MV-4-11 (cell line): Measurements from ENCODE around the gene BRINP1.
"Not testable (repeated sequence)": the region's sequence is repeated elsewhere in the genome, so short reads cannot be mapped to it uniquely, and the experiment has no call there.

ENCODE experiments used
- DNase-seq: peaks from one replicate; lab custom pipeline; 2025; lab: John Stamatoyannopoulos, UW

The BRINP1 gene

GRCh38 chr9:119197893-119198607 is 171.2 kb downstream of the BRINP1 start:
- no peak for DNase-seq

GRCh38 chr9:119195521-119195920 is 173.7 kb downstream of the BRINP1 start:
- DNase-seq, result no peak

GRCh38 chr9:119185298-119185697 is 183.9 kb downstream of the BRINP1 start:
- DNase-seq, result no peak

DNA sequence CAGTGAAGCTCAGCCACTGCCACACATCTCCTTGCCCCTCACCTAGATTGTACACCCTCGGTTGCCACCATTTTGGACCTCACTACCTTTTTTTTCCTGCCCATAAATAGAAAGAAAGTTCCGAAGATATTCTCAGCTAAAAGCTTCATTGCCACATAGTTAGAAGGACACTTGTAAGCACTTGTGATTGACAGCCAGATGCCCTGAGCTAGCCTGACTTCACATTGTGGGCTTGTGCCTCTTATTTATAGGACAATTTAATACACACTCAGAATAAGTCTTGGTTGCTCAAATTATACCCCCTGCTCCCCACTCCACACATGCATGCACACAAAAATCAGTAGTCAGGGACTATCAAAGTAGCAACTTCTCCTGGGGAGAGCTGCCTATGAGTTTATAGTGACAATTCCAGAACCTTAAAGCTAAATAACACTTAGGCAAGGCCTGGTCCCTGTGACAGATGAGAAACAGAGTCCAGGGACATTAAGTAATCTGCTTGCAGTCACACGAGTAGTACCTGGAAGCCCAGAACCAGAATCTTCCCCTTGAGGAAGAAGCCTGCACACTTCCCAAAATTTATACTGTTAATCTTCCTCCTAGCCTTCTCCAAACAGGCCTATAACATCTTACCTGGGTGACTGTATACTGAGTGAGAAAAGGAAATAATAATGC is 184.8 kb downstream of the BRINP1 start:
- DNase-seq, result no peak

DNA sequence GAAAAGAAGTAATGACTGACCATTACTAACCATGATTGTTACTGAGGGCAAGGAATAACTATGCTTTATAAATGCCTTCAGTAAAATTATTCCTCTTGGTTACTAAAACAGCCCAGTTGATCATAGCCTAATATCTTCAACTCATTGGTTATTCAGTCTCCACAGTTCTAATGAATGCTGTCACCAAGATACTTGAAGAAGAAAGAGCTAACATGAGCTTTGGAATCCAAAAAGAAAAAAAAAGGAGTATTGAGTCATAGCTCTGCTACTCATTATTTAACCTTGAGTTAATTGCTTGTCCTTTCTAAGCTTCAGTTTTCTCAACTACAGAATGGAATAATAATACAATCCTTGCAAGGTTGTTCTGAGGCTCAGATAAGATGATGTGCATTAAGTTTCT is 187.7 kb downstream of the BRINP1 start:
- no peak for DNase-seq

- DNase-seq, result no peak
Observed at GRCh38 chr9:119180897-119181296, 188.3 kb downstream of the BRINP1 start.

DNA sequence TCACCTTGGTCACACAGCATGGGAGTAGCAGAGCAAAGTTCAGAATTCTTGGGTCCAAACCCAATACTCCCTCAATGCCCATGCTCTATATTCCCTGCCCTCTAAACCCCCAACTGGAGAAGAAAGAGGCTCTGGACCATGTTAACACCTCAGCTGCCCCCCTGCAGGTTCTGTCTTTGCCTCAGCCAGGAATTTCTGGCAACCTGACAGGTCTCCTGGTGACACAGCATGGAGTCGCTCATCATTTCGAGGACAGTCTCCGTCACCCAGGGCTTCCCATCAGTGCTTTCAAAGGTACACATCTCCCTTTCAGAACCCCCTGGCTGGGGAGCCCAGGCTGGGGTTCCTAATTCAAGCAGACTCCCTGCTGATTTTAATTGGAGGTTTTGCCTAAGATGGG is 189.5 kb downstream of the BRINP1 start:
- no peak for DNase-seq

- no peak for DNase-seq
Observed at GRCh38 chr9:119177196-119177595, 192.0 kb downstream of the BRINP1 start.

GRCh38 chr9:119175581-119175980 is 193.7 kb downstream of the BRINP1 start:
- no peak for DNase-seq

GRCh38 chr9:119169222-119169621 is 200.0 kb downstream of the BRINP1 start:
- DNase-seq, result not testable (repeated sequence)

DNA sequence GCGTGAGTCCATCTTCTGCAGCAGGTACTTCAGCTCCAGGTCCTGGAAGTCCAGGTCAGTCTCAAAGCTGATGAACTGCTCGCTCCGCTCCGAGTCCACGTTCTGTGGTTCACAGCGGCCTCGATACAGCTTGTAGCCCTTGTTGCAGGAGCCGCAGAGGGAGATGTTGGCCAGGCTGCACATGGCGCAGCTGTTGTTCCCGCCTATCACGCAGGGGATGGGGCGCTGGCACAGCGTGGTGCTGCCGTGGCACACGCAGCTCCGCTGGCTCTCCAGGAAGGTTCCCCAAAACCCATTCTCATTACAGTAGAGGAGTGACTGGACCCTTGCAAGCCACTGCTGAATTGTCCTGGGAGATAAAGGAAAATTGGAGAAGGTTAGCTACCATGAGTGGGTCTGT is 201.4 kb downstream of the BRINP1 start:
- DNase-seq, result no peak

DNA sequence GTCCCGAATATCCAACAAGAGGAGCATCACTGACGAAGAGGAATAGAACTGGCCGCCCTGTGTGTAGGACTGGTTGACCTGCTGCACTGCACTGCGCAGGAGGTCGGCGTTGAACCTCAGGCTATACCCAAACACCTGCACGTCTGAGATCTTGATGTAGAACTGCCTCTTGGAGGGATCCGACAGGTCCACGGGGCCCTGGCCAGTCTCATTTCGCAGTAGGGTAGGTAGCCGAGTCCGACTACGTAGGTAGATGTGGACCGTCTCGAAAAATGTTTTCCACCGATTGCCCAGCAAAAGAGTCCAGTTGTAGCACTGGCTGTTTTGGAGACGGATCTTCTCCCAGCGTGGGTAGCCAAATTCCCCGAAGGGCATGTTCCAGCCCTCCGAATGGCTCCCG is 202.0 kb downstream of the BRINP1 start:
- DNase-seq, result no peak

GRCh38 chr9:119166096-119166495 is 203.1 kb downstream of the BRINP1 start:
- no peak for DNase-seq

- no peak for DNase-seq
Observed at GRCh38 chr9:119165131-119165530, 204.1 kb downstream of the BRINP1 start.

- DNase-seq, result no peak
Observed at GRCh38 chr9:119164716-119165115, 204.5 kb downstream of the BRINP1 start.

GRCh38 chr9:119160551-119160950 is 208.7 kb downstream of the BRINP1 start:
- DNase-seq, result no peak

GRCh38 chr9:119159386-119159785 is 209.8 kb downstream of the BRINP1 start:
- DNase-seq, result no peak

- no peak for DNase-seq
Observed at GRCh38 chr9:119157196-119157595, 212.0 kb downstream of the BRINP1 start.

DNA sequence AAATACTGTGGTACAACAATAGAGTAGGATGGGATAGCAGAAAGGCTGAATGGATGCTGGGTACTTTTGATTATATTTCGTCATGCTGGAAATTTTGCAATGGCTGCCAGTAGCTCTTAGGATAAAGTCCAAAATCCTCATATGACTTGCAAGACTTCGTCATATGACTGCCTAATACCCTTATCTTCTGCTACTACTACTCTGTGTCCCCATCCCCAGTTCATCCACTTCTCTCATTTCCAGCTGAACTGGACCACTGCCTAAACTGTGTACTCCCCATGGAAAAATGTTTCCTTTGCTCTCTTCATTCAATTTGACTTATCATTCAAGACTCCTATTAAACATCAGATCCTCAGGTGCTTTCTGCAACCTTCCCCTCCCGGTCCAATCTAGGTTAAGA is 212.9 kb downstream of the BRINP1 start:
- DNase-seq, result no peak

DNA sequence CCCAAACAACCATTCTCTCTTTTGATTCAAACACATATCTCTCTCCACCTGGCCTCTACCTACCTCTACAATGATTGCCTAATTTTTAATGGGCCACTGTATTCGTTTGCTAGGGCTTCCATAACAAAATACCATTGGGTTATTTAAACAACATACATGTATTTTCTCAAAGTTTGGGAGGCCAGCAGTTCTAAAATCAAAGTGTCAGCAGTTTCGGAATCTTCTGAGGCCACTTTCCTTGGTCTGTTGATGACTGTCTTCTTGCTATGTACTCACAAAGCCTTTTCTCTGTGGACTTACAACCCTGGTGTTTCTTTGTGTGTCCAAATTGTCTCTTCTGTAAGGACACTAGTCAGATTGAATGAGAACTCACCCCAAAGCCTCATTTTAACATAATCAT is 214.7 kb downstream of the BRINP1 start:
- no peak for DNase-seq

DNA sequence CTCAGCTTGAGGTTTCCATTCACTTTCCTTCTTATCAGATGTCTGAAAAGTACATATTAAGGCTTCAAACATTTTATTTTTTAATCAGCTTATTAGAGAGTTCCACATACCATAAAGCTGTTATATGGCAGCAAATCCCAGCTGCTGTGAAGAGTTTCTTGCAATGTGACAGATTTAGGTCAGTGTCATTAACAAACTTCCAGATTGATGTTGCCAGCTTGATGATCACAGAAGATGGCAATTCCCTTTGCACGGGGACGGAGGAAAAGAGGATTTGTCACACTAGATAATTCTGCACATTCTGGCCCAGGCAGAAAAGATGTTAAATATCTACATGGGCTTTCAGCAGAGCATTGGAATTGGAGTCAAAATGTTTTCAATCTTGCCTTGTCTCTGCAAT is 215.8 kb downstream of the BRINP1 start:
- no peak for DNase-seq

- DNase-seq, result no peak
Observed at GRCh38 chr9:119148855-119149254, 220.4 kb downstream of the BRINP1 start.

DNA sequence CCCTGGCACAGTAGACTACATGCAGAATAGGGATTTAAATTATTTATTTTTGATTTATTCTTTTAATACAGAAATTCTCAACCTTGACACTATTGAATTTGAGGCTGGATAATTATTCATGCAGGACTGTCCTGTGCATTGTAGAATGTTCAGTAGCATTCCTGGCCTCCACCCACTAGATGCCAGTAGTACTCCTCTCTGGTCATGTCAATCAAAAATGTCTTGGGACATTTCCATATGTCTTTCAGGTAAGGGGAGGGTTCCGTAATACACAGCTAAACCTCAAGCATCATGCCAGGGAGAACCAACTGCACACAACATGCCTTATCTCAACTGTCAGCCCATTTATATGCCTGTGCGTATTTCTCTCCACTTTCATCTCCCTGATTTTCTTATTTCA is 231.8 kb downstream of the BRINP1 start:
- no peak for DNase-seq

GRCh38 chr9:119126040-119126439 is 243.2 kb downstream of the BRINP1 start:
- DNase-seq, result no peak
